Activated CD4-positive, alpha-beta T cell treated with anti-CD3 and anti-CD28 coated beads for 36 hours (primary cell): ENCODE results near the gene PDIA5. TPM values are rescaled to one million over a fixed set of nuclear protein-coding genes. Genes with fewer than 3 reads are reported as not detected.

Source experiments
- ATAC-seq: fragments of 200-7000 bp; cut with Tn5 transposase; one replicate; pipeline ENCODE4 v1.10.0; 2021; ENCODE audit warnings: mild to moderate bottlenecking, moderate library complexity
- CTCF ChIA-PET: fragments of 350-600 bp; sonication (Branson Sonifier 250); formaldehyde crosslinking; loops from one replicate; lab custom pipeline; 2021; ENCODE audit warnings: antibody characterized with exemption; lab: Charles Lee
- POLR2A ChIA-PET: fragments of 350-600 bp; sonication (Branson Sonifier 250); formaldehyde crosslinking; loops from one replicate; lab custom pipeline; 2021; ENCODE audit warnings: antibody characterized with exemption, inconsistent platforms; lab: Charles Lee
- DNase-seq: peaks from one replicate; pipeline ENCODE4 v3.0.0-alpha.2; 2020
- H3K27ac Mint-ChIP-seq: one replicate; pipeline ENCODE4 v1.8.0; 2021; ENCODE audit warnings: mixed read lengths
- H3K27me3 Mint-ChIP-seq: one replicate; pipeline ENCODE4 v1.8.0; 2021; ENCODE audit warnings: mixed read lengths
- H3K36me3 Mint-ChIP-seq: one replicate; pipeline ENCODE4 v1.8.0; 2021; ENCODE audit warnings: low read depth, mixed read lengths
- H3K4me1 Mint-ChIP-seq: one replicate; pipeline ENCODE4 v1.8.0; 2021; ENCODE audit warnings: mixed read lengths
- H3K4me3 Mint-ChIP-seq: one replicate; pipeline ENCODE4 v1.8.0; 2021; ENCODE audit warnings: mild to moderate bottlenecking, moderate library complexity, mixed read lengths
- H3K9me3 Mint-ChIP-seq: one replicate; pipeline ENCODE4 v1.8.0; 2021; ENCODE audit warnings: low read depth, mixed read lengths
- intact Hi-C, 2 experiments: fragments of 100-400 bp; cut with DNase I in 1 of 2; cut with micrococcal nuclease in 1 of 2; formaldehyde crosslinking; loops; one replicate each; pipeline versions ENCODE4 v1.14.2 to v1.15.1; 2022 to 2024; cut with DNase I, micrococcal nuclease
- total RNA-seq, 2 experiments: library from RNA; stranded (reverse); gene quantifications; one replicate each; pipeline ENCODE4 v1.2.3, GENCODE V29; 2021

PDIA5 gene
- total RNA-seq, 2 experiments from 2014 or later, result 19.5 to 20.7 TPM

DNA sequence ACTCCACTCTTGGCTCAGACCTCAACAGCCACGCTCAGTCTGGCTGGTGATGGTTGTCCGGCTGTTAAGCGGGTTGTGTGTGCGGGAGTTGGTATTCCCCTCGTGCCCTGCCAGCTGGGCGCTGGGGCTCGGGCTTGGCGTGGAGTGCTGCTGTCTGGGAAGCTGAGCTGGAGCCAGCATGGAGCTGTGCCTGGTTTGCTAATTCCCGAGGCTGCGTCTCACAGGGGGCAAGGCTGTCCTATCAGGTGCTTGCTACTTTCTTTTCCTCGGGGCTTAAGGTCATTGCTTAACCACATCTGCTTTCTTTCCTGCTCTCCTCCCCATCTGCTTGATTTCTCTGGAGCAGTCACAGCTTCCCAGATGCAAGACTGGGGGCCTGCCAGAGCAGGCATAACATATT is 29.9 kb downstream of the PDIA5 start:
- Mint-ChIP-seq H3K27ac (no peak overlapping the region), H3K27me3 (no peaks in the 10 kb centered on the region), H3K4me3 (no peak overlapping the region), H3K9me3 (no peaks in the 10 kb centered on the region), H3K4me1 (no peaks in the 10 kb centered on the region), H3K36me3 (peaks cover 24% of the 10 kb centered on the region)
- ChIA-PET POLR2A (no interaction called here), CTCF (no interaction called here)
- DNase-seq, result no peak
- intact Hi-C loops, result no loop called here
- ATAC-seq, result no peak

DNA sequence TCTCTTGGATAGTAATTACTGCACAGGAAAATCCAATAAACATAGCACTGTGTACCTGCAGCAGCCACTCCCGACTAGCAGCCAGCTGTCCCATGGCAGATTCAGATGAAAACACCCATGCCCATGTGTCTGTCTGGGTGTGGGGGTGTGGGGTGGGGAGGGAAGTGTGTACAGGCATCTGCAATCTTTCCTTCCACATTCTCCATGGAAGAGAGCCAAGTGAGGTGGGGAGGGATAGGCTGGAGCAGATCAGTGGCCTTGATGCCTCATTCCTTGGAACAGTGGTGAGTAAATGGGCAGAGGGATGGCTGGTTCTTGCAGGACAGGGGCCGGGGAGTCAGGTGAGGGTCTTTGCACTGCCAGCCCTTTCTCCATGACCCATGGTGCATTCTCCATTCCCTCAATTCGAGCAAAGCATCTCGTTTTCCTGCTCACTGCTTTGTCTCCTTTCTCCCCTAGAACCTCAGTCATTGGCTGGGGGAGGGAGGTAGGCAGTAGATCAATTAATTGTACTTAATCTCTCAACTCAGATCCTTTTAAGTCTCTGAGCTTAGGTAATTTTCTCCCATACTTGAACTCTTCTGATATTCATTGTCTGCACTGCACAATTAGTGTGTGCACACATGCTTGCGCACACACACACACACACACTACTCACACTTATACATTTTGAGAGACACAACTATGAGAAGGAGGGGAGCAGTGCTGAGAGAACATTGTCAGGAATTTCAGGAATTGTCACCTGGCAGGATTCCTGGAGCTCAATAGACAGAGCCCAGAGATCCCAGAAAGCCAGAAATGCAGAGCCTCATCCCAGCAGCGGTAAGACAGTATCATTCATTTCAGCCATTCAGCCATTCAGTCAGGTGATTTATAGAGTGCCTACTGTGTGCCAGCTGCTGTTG is 31.9 kb downstream of the PDIA5 start:
- intact Hi-C loops, result no loop called here
- Mint-ChIP-seq H3K27ac (no peak overlapping the region), H3K9me3 (no peaks in the 10 kb centered on the region), H3K36me3 (peaks cover 30% of the 10 kb centered on the region), H3K4me1 (no peaks in the 10 kb centered on the region), H3K4me3 (no peak overlapping the region), H3K27me3 (no peaks in the 10 kb centered on the region)
- DNase-seq (no peak), ATAC-seq (no peak)
- CTCF ChIA-PET, result no interaction called here
- POLR2A ChIA-PET, result no interaction called here

DNA sequence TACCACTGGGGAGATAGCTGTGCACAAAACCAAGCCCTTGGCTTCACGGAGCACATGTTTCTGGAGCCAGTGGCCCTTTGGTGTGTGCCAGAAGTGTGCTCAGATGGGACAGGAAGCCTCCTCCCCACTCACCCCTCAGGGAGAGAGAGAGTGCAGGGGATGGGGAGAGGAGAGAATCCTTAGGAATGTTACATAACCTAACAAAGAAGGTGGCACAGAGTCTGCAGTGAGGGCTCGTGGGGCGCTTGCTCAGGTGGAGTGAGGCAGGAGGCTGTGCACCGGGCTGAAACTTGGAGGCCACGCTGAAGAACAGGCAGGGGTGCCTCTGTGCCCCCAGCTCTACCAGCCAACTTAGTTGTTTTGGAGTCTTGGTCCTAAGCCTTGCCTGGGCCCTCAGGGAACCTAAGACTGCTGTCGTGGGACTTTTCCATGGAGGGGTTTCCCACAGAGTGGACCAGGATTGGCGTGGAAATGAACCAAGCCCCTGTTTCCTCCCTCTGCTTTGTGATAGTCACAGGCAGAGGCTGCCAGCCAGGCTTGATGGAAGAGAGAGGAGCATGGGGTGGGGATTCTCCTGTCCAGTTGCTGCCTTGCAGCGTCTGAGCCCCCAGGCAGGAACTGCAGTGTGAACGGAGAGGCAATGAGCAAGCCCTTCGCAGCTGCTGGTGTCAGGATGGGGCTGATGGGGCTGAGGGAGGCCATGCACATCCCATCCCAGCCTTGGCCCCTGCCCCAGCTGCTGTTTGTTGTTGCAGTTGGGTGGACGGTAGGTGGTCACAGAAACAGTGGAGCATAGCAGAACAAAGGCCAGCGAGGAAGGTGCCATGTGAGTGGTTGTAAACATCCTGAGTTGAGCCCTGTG is 32.7 kb downstream of the PDIA5 start:
- ChIA-PET CTCF (no interaction called here), POLR2A (no interaction called here)
- intact Hi-C loops, result no loop called here
- Mint-ChIP-seq H3K36me3 (peaks cover 28% of the 10 kb centered on the region), H3K4me3 (no peak overlapping the region), H3K27ac (no peak overlapping the region), H3K27me3 (no peaks in the 10 kb centered on the region), H3K9me3 (no peaks in the 10 kb centered on the region), H3K4me1 (no peaks in the 10 kb centered on the region)
- no peak for DNase-seq
- no peak for ATAC-seq

DNA sequence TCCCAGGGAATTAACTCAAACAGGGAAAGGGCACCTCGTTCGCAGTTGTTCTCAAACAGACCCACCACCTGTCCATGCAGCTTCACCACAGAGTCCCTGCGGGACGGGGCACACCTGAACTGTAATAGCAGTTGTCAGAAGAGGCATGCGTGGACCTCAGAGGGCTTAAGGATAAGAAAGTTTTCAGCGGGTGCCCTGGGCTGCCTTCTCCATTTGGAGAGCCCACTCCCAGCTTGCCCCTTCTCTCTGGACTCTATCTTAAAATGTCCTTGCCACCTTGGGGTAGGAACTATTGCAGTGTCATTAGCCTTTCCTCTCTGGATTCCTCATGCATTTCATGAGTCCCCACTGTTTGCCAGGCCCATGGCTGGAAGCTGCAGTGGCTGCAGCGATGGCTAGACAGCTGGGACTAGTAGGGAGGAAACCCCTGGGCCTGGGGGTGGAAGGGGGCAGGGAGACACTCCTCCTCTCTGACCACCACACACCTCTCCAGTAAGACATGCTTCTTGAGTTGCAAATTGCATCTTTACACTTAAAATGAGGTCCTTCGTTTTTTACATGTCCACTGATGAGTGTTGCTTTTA is 33.5 kb downstream of the PDIA5 start:
- DNase-seq (no peak), ATAC-seq (no peak)
- no peaks in the 10 kb centered on the region for H3K4me1 Mint-ChIP-seq
- H3K27ac Mint-ChIP-seq, result no peak overlapping the region
- POLR2A ChIA-PET, result interaction anchor here (0.6 kb wide), 2 partner anchors 51 to 164 kb away, joined by 3 to 4 read pairs; no protein-coding TSS in a partner anchor
- CTCF ChIA-PET, result no interaction called here
- intact Hi-C loops, result no loop called here
- H3K27me3 Mint-ChIP-seq, result no peaks in the 10 kb centered on the region
- H3K4me3 Mint-ChIP-seq, result no peak overlapping the region
- H3K9me3 Mint-ChIP-seq, result no peaks in the 10 kb centered on the region
- peaks cover 28% of the 10 kb centered on the region for H3K36me3 Mint-ChIP-seq

DNA sequence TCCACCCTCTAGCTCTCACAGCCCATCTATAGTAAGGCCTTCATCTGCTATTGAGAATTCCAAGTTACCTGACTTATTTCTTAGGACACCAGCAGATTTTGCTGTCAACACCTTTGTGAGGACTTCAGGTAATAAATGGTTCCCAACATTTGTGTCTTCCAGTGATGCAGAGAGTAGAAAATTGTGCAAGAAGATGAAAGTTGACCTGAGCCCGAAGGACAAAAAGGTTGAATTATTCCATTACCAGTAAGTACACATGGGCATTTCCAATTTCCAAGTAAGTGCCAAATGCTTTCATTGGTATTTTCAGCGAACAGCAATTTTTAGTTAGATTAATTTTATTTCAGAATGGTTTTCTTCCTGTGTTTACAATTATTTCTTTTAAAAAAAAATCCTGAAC is 35.4 kb downstream of the PDIA5 start:
- Mint-ChIP-seq H3K4me1 (no peaks in the 10 kb centered on the region), H3K4me3 (no peak overlapping the region), H3K9me3 (no peaks in the 10 kb centered on the region), H3K27ac (no peak overlapping the region), H3K27me3 (no peaks in the 10 kb centered on the region), H3K36me3 (peaks cover 31% of the 10 kb centered on the region)
- DNase-seq, result no peak
- CTCF ChIA-PET, result no interaction called here
- ATAC-seq, result no peak
- POLR2A ChIA-PET, result no interaction called here
- intact Hi-C loops, result no loop called here

DNA sequence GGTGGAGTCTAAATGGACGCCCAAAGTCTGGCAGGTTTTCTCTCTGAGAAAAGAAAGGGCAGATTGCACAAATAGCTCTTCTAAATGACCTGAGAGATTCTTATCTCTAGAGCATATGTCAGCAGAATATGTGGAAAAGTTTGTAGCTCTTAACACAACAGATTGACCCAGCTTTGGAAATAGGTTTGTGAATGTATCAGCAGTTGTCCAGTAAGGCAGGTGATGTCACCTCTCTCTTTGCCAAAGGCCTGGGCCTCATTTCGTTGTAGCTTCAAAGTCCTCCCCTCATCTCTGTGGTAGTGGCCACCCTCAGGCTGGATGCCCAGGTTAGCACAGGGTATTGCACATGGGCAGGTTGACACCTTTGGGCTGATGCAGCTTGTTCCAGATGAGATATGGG is 36.0 kb downstream of the PDIA5 start:
- Mint-ChIP-seq H3K36me3 (peaks cover 32% of the 10 kb centered on the region), H3K27ac (no peak overlapping the region), H3K4me1 (no peaks in the 10 kb centered on the region), H3K27me3 (no peaks in the 10 kb centered on the region), H3K9me3 (no peaks in the 10 kb centered on the region), H3K4me3 (no peak overlapping the region)
- no peak for DNase-seq
- ChIA-PET CTCF (no interaction called here), POLR2A (no interaction called here)
- no peak for ATAC-seq
- intact Hi-C loops, result no loop called here

DNA sequence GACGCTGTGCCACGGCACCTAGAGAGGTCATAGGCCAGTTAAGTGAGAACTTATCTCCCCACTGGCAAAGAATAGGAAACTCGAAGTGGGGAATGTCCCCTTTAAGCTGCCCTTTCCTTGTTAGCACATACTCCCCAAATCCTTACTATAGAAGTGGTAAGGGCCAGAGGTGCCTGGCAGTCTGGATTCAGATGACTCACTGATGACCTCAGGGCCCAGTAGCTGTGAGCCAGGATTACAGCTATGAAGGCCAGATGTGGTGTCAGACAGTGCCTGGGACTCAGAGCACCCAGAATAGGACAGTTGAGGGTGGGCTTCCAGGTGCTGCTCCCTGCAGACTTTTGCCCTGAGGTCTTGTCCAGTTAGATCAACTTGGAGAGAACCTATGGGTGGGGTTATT is 37.7 kb downstream of the PDIA5 start:
- no peak for ATAC-seq
- CTCF ChIA-PET, result no interaction called here
- POLR2A ChIA-PET, result no interaction called here

DNA sequence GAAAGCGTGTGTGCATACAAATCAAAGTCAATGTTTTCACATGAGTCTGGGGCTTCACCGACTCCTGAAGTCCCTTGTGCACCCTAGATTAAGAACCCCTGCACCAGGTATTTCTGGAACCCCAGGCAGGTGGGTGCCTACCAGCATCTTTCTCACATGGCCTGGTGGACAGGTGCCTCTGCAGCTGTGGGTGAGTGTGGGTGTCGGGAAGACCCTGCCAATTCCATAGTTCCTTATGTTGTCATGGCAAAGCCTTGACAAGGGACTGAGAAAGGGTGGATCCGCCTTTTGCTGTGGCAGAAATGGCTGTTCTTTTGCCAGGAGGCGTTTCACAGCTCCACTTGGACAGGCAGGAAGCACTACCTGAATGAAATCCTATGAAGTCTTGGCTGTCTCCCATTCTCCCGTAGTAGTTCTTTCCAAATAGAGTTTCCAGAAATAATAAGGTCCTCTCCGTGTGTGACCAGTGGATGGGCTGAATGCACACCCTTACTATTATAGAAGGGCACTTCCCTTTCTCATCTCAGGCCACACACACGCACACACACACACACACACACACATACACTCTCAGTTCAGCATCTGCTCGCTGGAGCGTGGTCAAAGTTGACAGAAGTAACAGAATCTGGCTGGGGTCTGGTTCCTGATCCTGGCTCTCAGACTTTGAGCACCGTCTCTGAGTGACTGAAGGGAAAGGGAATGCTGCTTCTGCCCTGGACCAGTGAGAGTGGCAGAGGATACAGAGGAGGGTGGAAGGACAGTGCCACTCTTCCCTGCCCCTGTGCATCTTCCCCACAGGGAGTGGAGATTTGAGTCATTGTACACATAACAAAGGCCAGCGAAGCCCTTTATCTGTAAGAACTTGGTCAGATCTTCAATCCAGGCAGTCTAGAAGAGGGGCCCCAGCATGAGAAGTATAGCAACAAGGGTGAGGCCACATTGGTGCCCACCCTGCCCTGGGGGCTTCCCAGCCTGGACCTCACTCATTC is 38.7 kb downstream of the PDIA5 start:
- Mint-ChIP-seq H3K4me1 (no peaks in the 10 kb centered on the region), H3K9me3 (no peaks in the 10 kb centered on the region), H3K27ac (no peak overlapping the region), H3K4me3 (no peak overlapping the region), H3K36me3 (peaks cover 42% of the 10 kb centered on the region), H3K27me3 (no peaks in the 10 kb centered on the region)
- DNase-seq (no peak), ATAC-seq (no peak)
- ChIA-PET POLR2A (no interaction called here), CTCF (no interaction called here)
- intact Hi-C loops, result no loop called here

More for the DNA sequence above, 37.7 kb downstream of the PDIA5 start:
- Mint-ChIP-seq H3K9me3 (no peaks in the 10 kb centered on the region), H3K36me3 (peaks cover 33% of the 10 kb centered on the region), H3K4me1 (no peaks in the 10 kb centered on the region), H3K4me3 (no peak overlapping the region), H3K27me3 (no peaks in the 10 kb centered on the region), H3K27ac (no peak overlapping the region)
- no peak for DNase-seq
- intact Hi-C loops, result no loop called here

DNA sequence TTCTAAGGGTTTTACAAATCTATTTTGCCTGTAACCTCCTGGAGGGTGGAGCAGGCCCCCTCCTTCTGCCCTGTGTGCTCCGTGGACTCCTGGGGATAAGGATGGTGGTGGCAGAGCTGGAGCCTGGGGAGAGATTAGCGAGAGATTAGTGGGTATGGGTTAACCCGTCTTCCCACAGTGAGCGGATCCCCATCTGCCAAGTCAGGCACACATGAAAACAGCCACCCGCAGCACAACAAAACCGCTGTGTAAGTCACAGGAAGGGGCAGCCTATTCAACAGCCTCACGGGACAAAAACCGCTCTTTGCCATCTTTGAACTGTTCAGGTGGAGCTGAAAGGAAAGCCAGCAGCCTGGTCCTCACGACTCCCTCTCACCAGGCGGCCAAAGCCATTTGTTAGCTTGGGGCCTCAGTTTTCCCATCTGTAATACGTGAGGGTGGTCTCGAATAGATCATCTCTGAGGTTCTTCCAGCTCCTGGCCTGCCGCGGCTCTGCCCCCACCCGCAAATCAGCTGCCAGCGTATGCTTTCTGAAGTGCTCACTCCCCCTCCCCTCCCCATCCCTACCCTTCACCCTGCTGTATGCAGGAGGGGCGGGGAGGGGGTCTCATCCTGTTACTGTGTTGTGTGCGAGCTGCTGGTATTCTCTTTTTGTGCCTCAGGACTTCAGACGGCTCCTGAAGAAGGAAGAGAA is 43.6 kb downstream of the PDIA5 start:
- ChIA-PET POLR2A (no interaction called here), CTCF (interaction anchor here (0.6 kb wide), 1 partner anchor 168 kb away, joined by 3 read pairs; no protein-coding TSS in a partner anchor)
- Mint-ChIP-seq H3K4me3 (no peak overlapping the region), H3K27me3 (no peaks in the 10 kb centered on the region), H3K36me3 (peaks cover 31% of the 10 kb centered on the region), H3K27ac (no peak overlapping the region), H3K9me3 (no peaks in the 10 kb centered on the region), H3K4me1 (no peaks in the 10 kb centered on the region)
- ATAC-seq, result no peak
- intact Hi-C loops, result no loop called here
- DNase-seq, result no peak

DNA sequence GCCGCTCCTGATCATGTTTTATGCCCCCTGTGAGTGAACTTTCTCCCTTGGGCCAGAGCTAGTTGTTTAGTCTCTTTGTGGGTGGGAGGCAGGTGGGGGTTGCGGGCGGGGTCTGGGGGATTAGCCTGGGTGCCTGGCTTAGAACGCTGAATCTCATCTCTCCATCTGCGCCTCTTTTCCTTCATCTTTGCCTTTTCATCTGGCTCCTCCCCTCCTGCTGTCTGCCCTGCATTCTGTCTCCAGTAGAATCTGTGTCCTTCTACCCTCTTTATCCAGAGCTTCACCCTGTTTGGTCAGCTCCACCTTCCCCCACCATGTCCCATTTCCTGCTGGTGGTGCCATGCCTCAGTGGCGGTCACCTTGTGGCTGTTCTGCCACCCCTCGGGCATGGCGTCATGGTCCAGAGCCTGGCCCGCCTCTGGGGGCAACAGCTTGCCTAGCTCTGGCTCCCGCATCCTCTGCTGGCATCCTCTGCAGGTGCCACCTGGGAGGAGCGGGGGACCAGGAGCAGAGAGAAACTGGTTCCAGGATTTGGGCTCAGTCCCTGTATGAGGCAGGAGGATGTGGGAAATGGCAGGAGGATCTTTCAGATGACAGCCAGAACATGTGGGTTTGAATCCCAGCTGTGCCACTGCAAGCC is 44.3 kb downstream of the PDIA5 start:
- ChIA-PET CTCF (no interaction called here), POLR2A (no interaction called here)
- Mint-ChIP-seq H3K4me1 (no peaks in the 10 kb centered on the region), H3K36me3 (peaks cover 32% of the 10 kb centered on the region), H3K9me3 (no peaks in the 10 kb centered on the region), H3K27ac (no peak overlapping the region), H3K4me3 (no peak overlapping the region), H3K27me3 (no peaks in the 10 kb centered on the region)
- ATAC-seq, result no peak
- DNase-seq, result no peak
- intact Hi-C loops, result no loop called here
